H7 (cell line): Measurements from ENCODE around the gene TSPAN32. TPM values are rescaled to one million over a fixed set of nuclear protein-coding genes. Genes with fewer than 3 reads are reported as not detected.

Experiments used
- DNase-seq: peaks from one replicate; pipeline ENCODE4 v3.0.0; 2012
- H3K27me3 ChIP-seq: 2 replicates; pipeline ENCODE4 v1.6.0; 2011; ENCODE audit warnings: mild to moderate bottlenecking, low read length; ENCODE audit not compliant: control insufficient read depth, insufficient read depth
- H3K36me3 ChIP-seq: replicated peaks from 2 replicates; pipeline ENCODE4 v1.5.1; 2011; ENCODE audit warnings: low read length; ENCODE audit not compliant: control insufficient read depth, insufficient read depth
- H3K4me3 ChIP-seq: 2 replicates; pipeline ENCODE4 v1.5.1; 2011; ENCODE audit warnings: low read depth, mild to moderate bottlenecking, control low read depth, low read length, moderate library complexity; ENCODE audit not compliant: insufficient read depth
- total RNA-seq: library from RNA; depleted of rRNA; stranded (reverse); fragments of >200 nt; shearing (Covaris generic); gene quantifications from 2 replicates; pipeline ENCODE4 v1.2.3, GENCODE V29; 2014

The TSPAN32 gene
- total RNA-seq, 1 experiment from 2014 or later = not detected

- no peak overlapping the region for H3K4me3 ChIP-seq
- DNase-seq = no peak
- H3K36me3 ChIP-seq = no peaks in the 10 kb centered on the region
- peaks cover 15% of the 10 kb centered on the region for H3K27me3 ChIP-seq
Observed at GRCh38 chr11:2263724-2264360, 38.0 kb upstream of the TSPAN32 start.

DNA sequence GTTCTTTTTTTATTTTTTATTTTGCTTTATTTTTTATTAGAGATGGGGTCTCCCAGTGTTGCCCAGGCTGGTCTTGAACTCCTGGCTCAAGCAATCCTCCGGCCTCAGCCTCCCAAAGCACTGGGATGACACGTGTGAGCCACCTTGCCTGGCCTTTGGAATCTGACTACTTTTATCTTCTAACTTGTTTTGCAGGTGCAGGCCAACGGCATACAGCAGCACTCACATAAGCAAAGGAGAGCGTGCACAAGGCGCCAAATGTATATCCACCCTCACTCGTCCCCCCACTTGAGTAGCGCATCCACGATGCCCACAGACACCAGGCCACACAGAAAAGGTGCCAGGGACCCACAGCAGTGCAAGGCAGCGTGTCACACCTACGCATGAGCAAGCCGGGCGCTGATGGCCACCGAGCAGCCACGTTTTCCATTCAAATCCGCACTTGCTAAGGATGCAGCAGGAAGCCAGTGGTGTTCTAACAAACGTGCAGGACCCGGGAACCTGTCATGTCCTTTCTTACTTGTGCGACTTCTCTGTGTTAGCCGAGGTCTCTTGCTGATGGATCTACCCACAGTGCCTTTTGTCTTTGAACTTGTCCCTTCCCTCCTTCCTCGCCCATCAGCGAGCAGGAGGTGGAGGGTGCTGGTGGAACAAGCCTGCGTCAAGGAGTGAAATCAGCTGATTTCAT lies 37.3 kb upstream of the TSPAN32 start:
- Histone ChIP-seq H3K27me3 (peaks cover 20% of the 10 kb centered on the region), H3K36me3 (no peaks in the 10 kb centered on the region), H3K4me3 (no peak overlapping the region)
- no peak for DNase-seq

DNA sequence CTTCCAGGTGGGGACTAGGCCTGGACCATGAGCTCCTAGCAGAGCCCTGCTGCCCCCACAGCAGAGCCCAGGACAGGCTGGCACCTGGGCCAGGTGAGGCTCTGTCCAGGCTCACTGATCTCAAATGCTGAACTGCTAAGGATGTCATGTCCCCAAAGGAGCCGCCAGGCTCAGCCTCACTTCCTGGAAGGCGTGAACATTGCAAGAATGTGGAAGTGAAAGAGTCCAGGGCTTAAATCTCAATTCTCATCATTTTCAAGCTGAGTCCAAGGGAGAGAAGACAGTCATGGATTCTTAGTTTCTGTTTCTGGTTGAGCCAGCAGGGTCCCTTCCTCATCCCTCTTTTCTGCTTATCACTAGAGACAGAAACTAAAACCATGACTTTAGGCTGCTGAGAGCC lies 36.4 kb upstream of the TSPAN32 start:
- DNase-seq = no peak
- H3K27me3 ChIP-seq = peaks cover 29% of the 10 kb centered on the region
- no peaks in the 10 kb centered on the region for H3K36me3 ChIP-seq
- H3K4me3 ChIP-seq = no peak overlapping the region

DNA sequence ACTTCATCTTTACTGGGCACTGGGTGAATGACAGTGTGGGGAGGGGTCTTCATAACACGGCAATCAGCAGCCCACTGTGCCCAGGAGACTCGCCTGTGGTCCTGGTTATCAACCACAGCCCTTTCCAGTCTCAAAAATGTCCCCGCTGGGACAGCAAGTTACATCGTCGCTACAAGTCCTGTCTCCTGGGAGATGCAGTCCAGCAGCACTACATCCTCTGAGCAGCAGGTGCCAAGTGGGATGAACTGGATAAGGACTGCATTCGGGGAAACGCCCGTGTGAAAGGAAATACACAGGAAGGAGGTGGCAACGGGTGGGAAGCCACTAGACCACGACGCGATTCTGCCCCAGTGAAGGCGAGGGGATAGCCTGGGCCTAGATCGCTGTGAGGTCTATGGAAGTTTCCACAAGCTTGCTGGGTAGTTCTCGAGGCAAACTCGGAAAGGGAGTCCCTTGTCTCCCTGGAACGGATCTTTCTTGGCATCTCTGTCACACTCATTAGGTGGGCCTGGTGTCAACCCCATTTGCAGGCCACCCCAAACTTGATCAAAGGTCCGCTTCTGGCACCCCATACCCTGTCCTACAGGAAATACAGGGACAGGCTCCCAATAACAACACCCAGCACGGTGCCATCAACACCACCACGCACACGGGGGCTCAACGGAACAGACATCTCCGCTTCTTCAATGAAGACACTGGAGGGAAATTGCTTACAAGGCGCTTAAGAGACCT lies 35.8 kb upstream of the TSPAN32 start:
- Histone ChIP-seq H3K4me3 (no peak overlapping the region), H3K27me3 (peaks cover 35% of the 10 kb centered on the region), H3K36me3 (no peaks in the 10 kb centered on the region)
- DNase-seq = no peak

DNA sequence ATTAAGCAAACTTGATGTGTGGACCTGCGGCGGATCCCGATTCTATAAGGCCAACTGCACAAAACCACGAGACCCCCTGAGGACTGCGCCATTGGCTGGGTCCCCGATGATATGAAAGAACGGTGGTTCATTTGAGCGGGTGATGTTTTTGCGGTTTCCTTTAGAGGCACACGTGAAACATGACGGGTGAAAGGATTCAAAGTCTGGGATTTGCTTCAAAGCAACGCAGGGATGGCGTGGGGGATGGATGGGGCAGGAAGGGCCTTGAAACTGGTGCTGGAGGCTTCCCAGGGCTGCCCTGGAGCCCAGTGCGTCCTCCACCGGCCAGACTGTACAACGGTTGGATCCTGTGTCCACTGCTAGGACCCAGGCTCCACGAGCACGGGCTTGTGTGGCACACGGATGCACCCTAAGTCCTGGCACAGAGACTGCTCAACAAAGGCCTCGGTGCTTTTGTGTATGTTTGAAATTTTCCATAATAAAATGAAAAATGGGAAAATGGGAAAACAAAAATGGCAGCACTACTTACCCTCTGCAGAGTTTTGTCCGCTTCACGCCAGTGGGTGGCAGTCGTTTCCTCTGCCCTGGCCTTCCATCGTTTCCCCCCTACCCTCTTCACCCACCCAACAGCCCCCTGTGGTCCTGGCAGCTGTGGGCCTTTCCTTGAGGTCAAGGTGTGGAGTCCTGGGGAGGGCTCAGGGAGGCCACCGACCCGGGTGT lies 35.1 kb upstream of the TSPAN32 start:
- no peak overlapping the region for H3K4me3 ChIP-seq
- DNase-seq = no peak
- H3K27me3 ChIP-seq = peaks cover 43% of the 10 kb centered on the region
- no peaks in the 10 kb centered on the region for H3K36me3 ChIP-seq

GRCh38 chr11:2267306-2267850 lies 34.4 kb upstream of the TSPAN32 start:
- H3K4me3 ChIP-seq = no peak overlapping the region
- no peaks in the 10 kb centered on the region for H3K36me3 ChIP-seq
- DNase-seq = no peak
- peaks cover 49% of the 10 kb centered on the region for H3K27me3 ChIP-seq

DNA sequence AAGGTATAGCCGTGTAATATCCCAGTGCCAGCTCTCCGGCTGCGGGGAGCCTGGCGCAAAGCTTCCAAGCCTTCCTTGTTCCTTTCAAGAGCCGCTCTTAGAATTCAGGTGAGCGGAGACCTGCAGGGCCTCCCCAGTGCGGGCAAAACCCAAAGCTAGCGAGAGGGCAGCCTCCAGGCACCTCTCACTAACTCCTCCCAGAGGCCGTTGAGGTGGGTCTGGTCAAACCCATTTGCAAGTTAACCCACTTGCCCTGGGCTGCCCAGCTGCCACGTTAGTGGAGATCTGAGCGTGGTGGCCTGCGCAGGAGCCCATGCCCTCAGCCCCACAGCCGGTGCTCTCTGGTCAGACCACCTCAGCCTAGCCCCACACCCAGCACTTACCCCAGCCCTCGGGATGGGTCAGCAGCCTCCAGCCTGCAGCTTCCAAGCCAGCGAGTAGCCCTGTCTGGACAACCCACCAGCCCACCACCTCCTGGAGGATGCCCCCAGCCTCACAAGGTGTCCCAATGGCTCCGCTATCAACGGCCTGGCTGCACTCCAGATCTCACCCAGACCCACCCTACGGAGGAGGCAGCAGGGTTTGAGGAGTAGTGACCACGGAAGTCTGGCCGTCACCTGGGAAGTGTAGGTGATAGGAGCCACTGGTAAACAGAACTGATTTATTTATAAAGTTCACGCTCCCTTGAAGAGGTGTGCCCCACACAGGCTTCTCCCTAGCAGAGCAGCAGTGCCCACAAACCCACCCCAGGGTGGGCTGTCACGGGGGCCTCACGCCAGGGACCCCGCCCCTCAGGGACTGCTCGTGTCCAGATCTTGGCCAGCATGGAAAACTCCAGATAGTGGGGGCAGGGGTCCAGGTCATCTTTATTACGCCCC lies 33.7 kb upstream of the TSPAN32 start:
- peak overlapping the region; percentile 46; the same call in 1 of the 2 replicates for H3K4me3 ChIP-seq
- peak; percentile 62 for DNase-seq
- H3K27me3 ChIP-seq = peaks cover 56% of the 10 kb centered on the region
- H3K36me3 ChIP-seq = no peaks in the 10 kb centered on the region

GRCh38 chr11:2268729-2269600 lies 32.8 kb upstream of the TSPAN32 start:
- Histone ChIP-seq H3K27me3 (peaks cover 62% of the 10 kb centered on the region), H3K4me3 (peak overlapping the region; percentile 46), H3K36me3 (no peaks in the 10 kb centered on the region)
- peak; percentile 94 for DNase-seq

DNA sequence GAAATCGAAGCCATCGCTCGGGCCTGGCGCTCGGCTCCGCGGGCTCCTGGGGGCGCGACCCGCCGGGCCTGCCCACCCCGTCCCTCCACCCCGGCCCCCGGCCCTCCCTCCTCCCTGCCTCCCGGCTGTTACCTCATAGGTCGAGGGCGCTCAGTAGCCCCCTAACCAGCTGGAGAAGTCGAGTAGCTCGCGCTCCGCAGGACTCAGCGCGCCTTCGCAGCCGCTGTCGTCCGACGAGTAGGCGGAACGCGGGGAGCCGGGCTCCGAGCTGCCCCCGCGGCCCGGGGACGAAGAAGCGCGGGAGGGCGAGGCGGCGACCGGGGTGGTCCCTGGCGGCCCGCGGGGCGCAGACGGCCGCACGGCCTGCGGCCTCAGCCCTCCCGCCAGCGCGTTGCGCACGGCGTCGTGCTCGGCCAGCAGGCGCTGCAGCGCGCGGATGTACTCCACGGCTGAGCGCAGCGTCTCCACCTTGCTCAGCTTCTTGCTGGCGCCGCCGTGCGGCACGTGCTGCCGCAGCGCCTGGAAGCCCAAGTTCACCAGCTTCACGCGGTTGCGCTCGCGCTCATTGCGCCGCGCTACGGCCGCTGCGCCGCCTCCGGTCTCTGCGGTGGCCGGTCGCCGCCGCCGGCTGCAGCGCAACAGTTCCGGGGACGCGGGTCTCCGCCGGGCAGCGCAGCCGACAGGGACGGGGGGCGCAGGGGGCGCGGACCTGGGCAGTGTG lies 32.1 kb upstream of the TSPAN32 start:
- H3K36me3 ChIP-seq = no peaks in the 10 kb centered on the region
- peak; percentile 89 for DNase-seq
- peak overlapping the region; percentile 46; the same call in 1 of the 2 replicates for H3K4me3 ChIP-seq
- H3K27me3 ChIP-seq = peaks cover 61% of the 10 kb centered on the region

GRCh38 chr11:2270322-2271076 lies 31.3 kb upstream of the TSPAN32 start, which contains the start of gene ASCL2:
TSS of gene ASCL2 (minus strand) at chr11:2270588. CDS start at chr11:2270332, 256 bp downstream.
- peak; percentile 69 for DNase-seq
- Histone ChIP-seq H3K4me3 (peak within 1 kb of the TSS; percentile 46), H3K27me3 (peaks cover 61% of the 10 kb centered on the region), H3K36me3 (no peaks in the 10 kb centered on the region)

DNA sequence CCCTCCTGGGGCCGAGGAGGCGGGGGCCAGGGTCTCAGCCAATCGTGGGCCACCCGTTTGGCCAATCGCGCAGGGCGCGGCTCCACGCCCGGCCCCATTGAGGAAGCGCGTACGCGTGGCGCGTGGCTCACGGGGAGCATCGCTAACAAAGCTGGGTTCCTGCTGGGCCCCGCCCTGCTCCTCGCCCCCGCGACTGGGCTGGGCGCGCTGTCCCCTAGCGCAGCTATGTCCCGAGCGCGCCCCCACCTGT lies 30.8 kb upstream of the TSPAN32 start:
- H3K36me3 ChIP-seq = no peaks in the 10 kb centered on the region
- DNase-seq = no peak
- peaks cover 61% of the 10 kb centered on the region for H3K27me3 ChIP-seq
- peak overlapping the region; percentile 28 for H3K4me3 ChIP-seq
